ENCODE measurements around the gene FOXP1.

FOXP1 gene

DNA sequence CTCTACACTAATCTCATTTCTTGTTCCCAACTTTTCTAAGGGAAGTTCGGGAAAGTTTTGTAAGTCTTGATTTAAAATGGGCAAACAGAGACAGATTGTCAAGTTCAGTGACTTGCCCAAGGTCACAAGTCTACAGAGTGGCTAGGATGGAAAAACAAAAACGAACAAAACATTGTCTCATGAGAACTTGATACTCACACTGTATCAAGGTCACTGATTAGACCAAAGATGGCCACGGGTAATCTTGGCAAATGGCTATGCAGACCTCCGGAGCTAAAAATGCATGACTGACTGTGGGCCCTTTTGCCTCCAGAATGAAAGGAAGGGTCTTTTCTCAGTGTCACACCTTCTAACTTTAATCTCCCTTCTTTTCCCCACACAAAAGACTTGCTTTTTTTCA is 460.9 kb downstream of the FOXP1 start:
- FAIRE-seq (no peak), DNase-seq (ENCODE audit: insufficient read length, low spot score) (no peak)

DNA sequence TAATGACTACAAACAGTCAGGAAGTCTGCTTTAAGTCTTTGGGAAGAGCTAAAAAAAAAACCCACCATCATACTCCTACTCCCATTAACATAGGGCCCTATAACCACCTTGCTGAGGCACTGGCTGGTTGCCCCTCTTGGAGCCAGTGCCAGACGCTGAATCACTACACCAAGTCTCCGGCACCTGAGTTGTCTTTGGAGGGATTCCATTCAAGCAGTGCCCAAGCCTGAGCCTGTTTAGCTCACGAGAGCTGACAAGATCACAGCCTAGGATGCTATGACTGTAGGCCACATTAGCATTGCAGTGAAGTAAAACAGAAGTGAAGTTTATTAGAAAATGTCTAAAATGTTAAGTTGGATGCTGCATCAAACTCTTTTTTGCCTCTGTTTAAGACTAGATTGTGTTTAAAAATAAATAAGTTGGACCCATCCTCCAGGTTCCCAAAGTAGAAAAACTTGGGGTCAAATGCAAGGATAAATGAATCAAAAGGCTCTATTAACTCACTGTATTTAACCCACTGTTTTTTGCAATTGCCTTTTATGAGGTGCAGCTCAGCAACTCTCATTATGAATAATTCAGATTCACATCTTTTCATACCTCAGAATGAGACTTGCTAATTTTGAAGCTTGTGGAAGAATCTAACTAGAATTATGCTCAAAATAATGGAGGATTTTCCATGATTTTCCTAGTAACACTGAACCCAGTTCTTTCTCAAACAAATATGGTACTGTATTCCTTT is 461.9 kb downstream of the FOXP1 start:
- FAIRE-seq: no peak
- no peak for DNase-seq (ENCODE audit: insufficient read length, low spot score)

DNA sequence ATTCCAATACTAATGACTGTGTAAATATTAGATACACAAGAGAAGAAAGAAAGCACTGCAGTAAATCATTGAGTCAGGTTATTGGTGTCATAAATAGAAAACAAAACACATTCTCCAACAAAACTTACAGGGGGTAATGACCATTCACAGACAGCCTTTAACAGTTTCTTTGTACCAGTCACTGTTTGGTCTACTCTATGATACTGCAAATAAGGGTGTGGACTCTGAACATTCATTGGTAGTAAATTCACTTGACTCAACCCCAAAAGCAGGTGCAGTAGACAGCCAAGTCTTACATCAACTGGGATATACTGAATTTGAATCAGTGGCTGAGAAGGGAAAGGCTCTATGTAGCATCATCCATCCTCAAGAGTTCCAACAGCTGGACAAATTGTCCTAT is 463.5 kb downstream of the FOXP1 start:
- FAIRE-seq (no peak), DNase-seq (ENCODE audit: insufficient read length, low spot score) (no peak)

DNA sequence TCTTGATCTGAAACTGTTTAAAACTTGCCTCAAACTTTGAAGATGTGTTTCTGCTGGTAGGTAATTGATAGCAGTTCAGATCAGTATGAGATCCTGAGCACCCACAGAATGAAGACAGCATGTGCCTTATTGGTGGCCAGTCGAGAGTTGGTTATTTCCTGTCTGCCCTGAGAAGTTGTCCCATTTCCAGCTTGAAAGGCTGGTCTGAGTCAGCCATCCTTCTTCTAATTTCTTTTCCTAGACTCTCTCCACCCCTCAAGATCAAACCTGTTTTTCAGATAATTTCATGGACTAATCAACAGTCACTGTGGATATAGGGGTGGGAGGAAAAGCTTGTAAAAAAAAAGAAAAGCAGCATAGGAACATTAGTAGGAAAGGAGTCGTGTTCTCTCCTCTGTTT is 464.4 kb downstream of the FOXP1 start:
- FAIRE-seq: no peak
- DNase-seq (ENCODE audit: insufficient read length, low spot score): no peak

DNA sequence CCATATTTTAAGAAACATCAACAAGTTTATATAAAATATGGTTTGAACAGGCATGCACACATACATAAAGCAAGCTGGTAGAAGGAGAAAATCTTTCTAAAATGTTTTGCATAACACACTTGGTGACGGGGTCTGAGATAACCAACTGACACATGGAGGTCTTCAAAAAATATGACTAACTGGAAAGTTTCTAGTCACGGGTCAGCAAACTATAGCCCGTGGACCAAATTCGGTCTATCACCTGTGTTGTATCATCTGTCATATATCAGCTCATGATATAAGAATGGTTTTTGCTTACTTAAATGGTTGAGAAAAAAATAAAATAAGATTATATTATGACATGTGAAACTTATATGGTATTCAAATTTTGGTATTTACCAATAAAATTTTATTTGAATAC is 465.1 kb downstream of the FOXP1 start:
- DNase-seq (ENCODE audit: insufficient read length, low spot score) (no peak), FAIRE-seq (no peak)

DNA sequence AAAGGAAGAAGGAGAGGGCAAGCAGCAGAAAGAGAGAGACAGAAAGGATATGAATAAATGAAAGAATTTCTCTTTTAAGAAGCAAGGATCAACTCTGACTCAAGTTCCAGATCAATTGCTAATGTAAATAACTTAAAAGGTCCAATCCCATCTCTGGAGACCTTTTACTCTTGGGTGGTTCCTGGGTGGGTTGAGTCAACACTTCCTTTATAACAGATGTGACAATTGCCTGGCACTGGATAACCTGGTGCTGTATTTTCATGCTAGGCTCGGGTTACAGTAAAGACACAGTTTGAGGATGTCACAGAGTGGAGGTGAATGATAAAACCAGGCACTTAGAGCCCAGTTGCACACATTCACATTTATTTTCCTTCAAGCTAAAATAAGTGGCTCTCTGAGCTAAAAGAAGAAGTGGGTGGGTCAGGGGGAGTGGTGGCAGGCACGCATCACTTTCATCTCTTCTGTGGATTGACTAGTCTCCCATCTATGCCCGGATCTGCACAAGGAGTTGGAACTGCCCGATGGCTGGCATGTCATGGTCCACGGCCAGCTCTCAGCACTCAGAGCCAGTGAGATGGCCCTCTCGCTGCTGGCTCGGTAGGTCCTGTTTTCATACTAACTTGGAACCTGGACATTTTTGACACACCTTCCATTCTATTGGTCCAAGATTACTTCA is 465.8 kb downstream of the FOXP1 start:
- DNase-seq (ENCODE audit: insufficient read length, low spot score) (no peak), FAIRE-seq (no peak)

DNA sequence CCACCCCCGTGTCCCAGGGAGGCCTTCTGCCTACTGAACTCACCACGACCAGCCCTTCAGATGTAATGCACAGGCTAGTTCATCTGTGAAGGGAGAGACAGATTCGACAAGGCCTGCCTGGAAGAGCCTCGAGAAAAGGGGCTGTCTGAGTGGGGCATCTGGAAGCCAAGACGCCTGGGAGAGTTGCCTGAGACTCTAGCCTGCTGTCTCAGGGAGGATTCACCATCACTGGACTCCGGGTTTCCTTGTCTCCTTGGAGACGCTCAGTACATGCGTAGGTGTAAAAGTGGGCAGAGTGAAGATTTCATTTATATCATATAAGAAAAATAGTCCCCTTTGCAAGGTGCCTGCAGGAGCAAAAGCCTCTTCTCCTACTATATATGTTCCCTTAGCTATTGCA is 468.9 kb downstream of the FOXP1 start:
- FAIRE-seq: no peak

DNA sequence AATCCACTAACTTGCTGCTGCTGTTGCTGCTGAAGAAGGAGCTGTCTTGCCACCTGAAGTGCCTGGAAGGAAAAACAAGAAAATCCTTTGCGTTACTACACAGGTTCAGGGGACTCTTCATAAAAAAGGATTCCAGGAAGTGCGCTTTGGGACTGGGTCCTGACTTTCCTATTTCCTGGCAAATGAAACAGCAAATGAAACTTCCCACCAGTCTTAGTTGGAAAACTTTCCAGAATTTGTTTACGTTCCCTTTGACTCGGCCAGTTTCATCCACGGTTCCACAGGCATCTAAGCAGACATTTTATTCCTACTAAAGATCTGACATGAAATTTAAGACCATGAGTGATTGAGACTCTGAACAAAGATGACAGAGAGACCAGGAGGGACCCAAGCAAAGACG is 471.0 kb downstream of the FOXP1 start:
- FAIRE-seq: no peak
- DNase-seq (ENCODE audit: insufficient read length, low spot score): no peak

More for the DNA sequence above, 468.9 kb downstream of the FOXP1 start:
- no peak for DNase-seq (ENCODE audit: insufficient read length, low spot score)

DNA sequence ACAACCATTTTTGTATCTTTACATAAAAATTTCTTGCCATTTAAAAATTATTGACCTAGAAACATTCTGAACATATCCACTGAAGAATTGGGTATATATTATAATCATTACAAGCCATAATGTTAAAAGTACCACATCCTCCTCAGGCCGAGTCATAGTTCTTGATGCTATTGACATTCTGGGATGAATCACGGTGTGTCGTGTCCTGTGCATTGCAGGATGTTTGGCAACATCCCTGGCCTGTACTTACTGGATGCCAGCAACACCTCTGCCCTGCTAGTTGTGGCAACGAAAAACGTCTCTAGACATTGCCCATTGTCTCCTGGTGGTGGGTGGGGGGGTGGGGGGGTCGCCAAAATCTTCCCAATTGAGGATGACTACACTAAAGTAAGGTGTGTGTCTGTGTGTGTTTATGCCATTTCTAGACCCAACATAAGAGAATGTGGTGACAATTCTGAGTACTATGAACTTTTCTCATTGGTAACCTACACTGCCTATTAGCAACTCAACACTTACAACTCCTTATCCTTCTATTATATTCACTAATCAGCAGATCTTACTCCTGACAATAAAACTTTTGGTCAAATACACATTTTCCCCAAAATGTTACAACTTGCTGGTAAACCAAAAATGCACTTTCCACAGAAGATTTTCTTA is 471.6 kb downstream of the FOXP1 start:
- DNase-seq (ENCODE audit: insufficient read length, low spot score): no peak
- no peak for FAIRE-seq

DNA sequence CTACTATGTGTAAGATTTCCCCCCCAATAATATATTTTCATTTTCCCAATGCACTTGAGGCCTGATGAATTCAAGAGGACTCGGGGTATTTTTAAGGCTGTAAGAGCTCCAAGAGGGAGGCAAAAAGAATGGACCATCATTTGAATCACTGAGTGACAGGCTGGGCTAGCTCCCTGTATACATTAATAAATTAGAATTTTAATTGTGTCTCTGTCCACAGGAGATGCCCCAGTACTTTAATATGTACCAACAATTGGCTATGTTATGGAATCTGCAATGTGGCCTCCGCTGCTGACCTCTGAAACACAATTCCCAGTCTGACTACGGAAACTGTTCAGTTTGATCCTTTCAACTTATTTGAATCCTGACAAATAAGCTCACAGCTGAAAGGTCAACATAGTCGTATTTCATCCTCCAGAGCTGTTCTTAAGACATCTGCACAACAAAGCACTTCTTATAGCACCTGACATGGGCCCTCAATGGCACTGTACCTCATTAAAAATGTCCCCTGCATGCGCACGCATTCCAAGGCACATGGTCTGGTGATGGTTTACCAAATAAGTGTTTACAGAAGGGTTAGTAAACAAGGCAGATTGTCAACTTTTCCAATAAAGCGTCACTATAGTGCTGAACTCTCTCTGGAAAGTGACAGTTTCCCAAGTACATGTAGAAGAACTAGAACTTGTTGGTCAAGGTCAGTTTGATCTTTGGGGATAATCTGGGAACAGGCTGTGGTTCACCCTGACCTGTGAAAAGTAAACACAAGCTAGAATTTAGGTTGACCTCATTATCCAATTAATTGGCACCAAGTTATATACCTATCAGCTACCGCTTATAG is 472.9 kb downstream of the FOXP1 start:
- no peak for FAIRE-seq
- no peak for DNase-seq (ENCODE audit: insufficient read length, low spot score)

DNA sequence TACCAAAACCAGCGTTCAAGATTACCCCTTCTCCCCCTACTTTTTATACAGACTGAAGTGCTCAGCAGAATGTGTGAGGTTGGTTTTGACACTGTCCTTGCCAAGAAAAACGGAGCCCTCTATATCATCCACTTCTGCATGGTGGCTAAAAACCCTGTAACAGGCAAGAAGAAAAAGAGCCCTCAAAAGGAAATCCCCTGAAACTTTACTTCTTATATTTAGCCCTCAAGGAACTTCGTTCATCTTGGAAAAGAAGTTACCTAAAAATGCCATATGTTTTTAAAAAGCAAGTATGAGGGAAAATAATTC is 473.6 kb downstream of the FOXP1 start:
- DNase-seq (ENCODE audit: insufficient read length, low spot score) (no peak), FAIRE-seq (no peak)

DNA sequence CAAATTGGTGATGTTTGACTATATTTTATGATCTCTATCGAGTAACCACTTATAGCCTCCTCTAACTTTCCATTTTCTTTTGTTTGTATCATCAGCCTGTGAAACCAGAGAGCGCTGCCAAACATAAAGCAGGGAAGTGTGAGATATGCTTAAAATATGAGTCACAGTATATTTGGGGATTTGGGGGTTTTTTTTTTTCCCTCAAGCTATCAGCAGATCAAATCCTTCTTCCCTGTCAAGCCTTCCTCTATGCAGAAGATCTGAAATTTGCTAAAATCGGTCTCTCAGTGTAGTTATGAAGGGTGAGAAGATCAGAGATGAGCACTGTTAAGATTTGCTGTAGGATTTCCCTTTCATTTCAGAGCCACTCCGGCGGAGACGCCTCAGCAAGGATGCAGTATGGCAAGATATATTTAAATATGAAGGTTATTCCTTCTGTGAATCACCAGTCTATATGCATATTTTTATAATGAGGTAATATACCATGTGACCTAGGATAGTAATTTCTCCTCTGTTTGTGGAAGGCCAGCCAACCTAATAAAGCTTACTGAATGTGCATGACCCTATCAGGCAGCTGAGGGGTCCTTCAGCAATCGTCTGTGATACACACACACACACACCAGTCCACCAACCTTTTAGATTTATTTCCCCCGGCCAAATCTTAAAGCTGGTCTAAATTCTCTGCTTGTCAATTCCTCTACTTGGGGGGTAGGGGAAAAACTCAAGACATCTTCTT is 474.1 kb downstream of the FOXP1 start:
- no peak for FAIRE-seq
- DNase-seq (ENCODE audit: insufficient read length, low spot score): no peak

DNA sequence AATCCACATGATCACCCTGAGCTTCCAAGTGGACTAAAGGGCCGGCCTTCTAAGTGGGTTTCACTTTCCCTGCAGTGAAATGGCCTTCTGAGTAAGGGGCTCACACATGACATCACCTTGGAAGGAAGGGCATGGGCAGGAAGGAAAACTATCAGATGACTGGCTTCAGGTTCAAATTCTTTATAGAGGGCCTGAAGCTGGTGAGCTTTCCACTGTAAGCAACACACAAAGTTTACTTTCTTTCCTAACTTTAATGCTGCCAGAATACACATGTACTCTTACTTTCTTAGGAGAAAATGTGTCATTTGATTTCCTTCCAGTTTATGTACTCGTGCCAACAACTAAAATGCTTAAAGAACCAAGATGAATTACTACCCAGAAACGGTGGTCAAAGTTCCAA is 475.6 kb downstream of the FOXP1 start:
- DNase-seq (ENCODE audit: insufficient read length, low spot score) (no peak), FAIRE-seq (no peak)

DNA sequence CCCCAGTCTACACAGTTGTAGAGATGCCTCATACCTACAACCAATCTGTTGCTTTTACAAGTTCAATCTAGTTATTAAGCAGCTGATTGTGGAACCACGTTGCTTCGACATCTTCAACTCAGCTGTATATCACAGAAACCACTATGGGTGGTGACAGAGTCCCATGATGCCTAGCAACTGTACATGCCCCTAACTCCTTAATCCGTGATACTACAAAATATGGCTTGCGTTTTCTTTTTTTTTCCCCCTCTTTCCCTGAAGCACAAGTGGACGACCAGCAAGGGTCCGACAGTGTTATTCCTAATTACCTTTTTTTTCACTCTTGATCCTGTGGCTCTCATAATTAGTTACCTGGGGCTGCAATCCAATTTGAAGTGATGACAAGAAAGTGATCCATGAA is 478.6 kb downstream of the FOXP1 start:
- DNase-seq (ENCODE audit: insufficient read length, low spot score): no peak
- no peak for FAIRE-seq

DNA sequence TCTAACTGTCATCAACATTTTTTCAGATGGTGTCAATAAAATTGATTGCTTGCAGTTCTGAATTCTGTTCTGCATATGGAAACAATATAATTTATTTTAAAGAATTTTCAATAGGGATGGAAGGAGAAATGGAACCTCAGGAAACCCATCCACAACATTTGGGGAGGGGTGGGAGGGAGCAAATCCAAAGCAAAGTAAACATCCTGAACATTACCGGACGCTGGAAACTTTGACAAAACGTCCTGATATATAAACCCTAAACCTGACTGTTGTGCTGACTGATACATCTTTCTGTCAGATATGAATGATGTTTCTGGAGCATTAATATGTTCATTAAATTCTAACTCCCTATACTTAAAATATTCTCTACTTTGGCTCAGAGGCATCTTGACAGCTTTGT is 479.0 kb downstream of the FOXP1 start:
- DNase-seq (ENCODE audit: insufficient read length, low spot score): no peak
- no peak for FAIRE-seq

DNA sequence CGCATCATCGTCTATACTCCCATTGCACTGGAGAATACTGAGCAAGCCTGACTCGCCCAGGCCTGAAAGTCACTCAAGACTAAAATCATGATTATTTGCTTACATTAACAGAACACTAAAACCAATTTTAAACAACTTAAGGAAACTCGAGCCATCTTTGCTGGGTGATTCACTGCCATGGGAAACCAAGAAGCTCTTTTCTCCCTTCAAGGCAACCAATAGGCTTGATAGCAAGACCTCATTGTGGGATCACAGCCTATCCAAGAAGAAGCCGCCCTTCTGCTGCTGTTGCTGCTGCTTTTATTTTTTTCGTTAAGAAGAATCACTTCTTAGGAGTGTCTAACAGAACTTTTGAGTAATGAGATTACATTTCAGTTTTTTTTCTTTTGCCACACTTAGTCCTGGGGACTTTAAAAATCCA is 479.4 kb downstream of the FOXP1 start:
- FAIRE-seq (no peak), DNase-seq (ENCODE audit: insufficient read length, low spot score) (no peak)

DNA sequence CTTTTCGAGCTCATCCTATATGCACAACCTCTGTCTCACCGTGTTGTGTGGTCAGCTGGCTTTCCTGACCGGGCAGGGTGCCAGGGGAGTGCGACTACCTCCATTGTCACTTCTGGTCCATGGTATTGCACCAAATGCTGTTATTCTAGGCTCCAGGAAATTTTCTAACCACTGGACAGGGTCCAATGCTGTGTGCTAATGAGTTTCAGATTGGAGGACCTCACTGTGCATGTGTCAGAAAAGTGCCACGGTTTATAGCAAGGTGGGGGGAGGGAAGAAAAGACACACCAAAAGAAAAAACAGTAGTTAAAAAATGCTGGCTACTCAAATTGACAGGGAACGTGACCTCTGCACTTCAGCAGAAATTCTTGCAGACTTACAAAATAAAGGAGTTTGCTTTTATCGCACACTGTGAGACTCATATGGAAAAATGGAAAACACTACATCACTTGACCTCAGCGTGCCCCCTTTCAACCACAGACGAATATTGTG is 480.1 kb downstream of the FOXP1 start:
- FAIRE-seq (no peak), DNase-seq (ENCODE audit: insufficient read length, low spot score) (no peak)

DNA sequence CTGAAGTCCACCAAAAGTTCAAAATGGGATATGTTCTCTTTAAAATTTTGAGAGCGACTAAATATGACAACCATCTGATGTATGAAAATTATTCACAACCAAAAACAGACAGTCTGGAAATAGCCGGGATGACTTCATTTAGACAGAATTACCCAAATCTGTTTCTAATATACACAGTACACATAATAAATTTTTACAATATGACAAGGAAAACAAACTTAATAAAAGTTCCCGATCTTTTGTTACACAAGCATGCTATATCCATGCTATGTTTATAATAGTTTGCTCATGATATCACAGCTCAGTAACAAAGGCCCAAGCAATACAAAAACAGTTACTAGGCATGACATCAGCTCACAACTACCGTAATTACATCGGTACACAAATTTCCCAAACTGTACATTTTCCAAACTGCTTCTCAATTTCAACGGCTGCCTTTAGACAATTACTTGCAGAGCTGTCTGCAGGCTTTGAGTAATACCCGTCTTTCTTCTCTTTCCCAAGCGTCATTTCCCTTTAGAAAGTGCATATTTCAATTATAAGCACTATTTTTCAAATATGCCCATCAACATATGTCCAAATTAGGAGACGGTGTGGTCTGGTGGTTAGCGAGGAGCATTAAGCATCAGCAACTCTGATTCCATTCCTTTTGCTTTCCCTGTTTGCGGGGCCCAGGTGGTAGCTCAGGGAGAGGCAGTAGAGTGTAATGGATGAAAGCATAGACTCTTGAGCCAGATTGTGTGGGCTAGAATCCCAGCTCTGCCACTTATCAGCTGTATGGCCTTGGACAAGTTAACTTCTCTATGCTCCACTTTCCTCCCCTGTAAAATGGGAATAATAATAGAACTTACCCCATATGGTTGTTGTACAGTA is 481.2 kb downstream of the FOXP1 start:
- FAIRE-seq (no peak), DNase-seq (ENCODE audit: insufficient read length, low spot score) (no peak)

DNA sequence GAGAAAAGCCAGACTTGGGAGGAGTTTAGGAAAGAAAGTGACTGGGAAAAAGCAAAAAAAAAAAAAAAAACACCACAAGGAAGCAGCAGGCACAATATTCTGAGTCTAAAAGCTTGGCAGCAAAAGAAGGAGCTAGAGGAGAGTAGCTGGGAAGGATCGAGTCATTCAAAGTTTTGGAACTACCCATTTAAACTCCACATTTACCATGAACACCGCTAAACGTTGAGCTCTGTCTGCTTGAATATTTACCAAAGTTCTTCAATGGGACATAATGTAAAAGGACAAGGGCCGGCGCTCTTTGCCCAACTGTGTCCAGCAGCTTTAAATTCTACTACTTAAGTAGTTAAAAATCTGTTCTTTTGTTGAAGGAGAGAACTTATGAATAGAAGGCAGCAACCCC is 481.9 kb downstream of the FOXP1 start:
- FAIRE-seq: no peak
- no peak for DNase-seq (ENCODE audit: insufficient read length, low spot score)

DNA sequence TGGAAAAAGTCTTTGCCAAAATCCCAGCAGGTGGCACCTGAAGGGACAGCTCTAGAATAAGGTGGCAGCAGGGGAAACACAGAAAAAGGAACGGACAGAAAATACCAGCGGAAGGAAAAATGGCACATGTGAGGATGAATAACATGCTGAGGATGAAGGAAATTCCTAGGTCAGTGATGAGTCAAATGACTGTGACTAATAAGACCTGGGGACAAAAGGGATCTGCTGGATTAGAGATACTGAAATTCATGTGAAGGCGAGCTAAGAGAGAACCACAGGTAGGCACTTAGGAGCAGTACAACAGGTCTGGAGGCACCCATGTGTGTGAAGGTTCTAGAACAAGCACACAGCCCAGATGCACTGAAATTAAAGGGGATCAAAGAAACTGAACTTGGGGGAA is 482.5 kb downstream of the FOXP1 start:
- peak; percentile 68 for FAIRE-seq

More for the DNA sequence above, 482.5 kb downstream of the FOXP1 start:
- no peak for DNase-seq (ENCODE audit: insufficient read length, low spot score)

Measured in GM19239 (cell line).